GM21381 (cell line): Measurements from ENCODE around the gene ACTC1.

Experiments used
- ATAC-seq: cut with Tn5 transposase; IDR thresholded peaks from one replicate; pipeline ENCODE4 v1.9.1; 2021; ENCODE audit warnings: mild to moderate bottlenecking, moderate library complexity; ENCODE audit not compliant: unreplicated experiment

Gene ACTC1

GRCh38 chr15:34802371-34802770, 7.0 kb upstream of the ACTC1 start:
- no peak for ATAC-seq

GRCh38 chr15:34799149-34800101, 4.1 kb upstream of the ACTC1 start:
- no peak for ATAC-seq

- ATAC-seq = no peak
Measured at GRCh38 chr15:34796847-34797435, 1.6 kb upstream of the ACTC1 start.

GRCh38 chr15:34794590-34795206, 651 bp downstream of the ACTC1 start:
- no peak for ATAC-seq

GRCh38 chr15:34793901-34794300, 1.4 kb downstream of the ACTC1 start:
- ATAC-seq = no peak

GRCh38 chr15:34793071-34793470, 2.3 kb downstream of the ACTC1 start:
- ATAC-seq = no peak

GRCh38 chr15:34791701-34792100, 3.6 kb downstream of the ACTC1 start:
- ATAC-seq = no peak

- no peak for ATAC-seq
Measured at GRCh38 chr15:34790121-34790520, 5.2 kb downstream of the ACTC1 start.

GRCh38 chr15:34789326-34789725, 6.0 kb downstream of the ACTC1 start:
- no peak for ATAC-seq

- ATAC-seq = no peak
Measured at GRCh38 chr15:34786206-34786605, 9.1 kb downstream of the ACTC1 start.

- ATAC-seq = no peak
Measured at GRCh38 chr15:34783991-34784390, 11.4 kb downstream of the ACTC1 start.

- no peak for ATAC-seq
Measured at GRCh38 chr15:34783431-34783830, 11.9 kb downstream of the ACTC1 start.

- ATAC-seq = no peak
Measured at GRCh38 chr15:34782901-34783300, 12.4 kb downstream of the ACTC1 start.

GRCh38 chr15:34780725-34781124, 14.6 kb downstream of the ACTC1 start:
- no peak for ATAC-seq

- no peak for ATAC-seq
Measured at GRCh38 chr15:34776606-34777105, 18.7 kb downstream of the ACTC1 start.

GRCh38 chr15:34773917-34774316, 21.4 kb downstream of the ACTC1 start:
- ATAC-seq = no peak

GRCh38 chr15:34773013-34773412, 22.3 kb downstream of the ACTC1 start:
- no peak for ATAC-seq

- no peak for ATAC-seq
Measured at GRCh38 chr15:34772312-34772711, 23.0 kb downstream of the ACTC1 start.

GRCh38 chr15:34769711-34770110, 25.6 kb downstream of the ACTC1 start:
- no peak for ATAC-seq

- no peak for ATAC-seq
Measured at GRCh38 chr15:34768530-34768929, 26.8 kb downstream of the ACTC1 start.

GRCh38 chr15:34765741-34766140, 29.6 kb downstream of the ACTC1 start:
- ATAC-seq = no peak

GRCh38 chr15:34760909-34761308, 34.4 kb downstream of the ACTC1 start:
- no peak for ATAC-seq
